CD14-positive monocyte (primary cell): ENCODE results near the gene ELOB. TPM values are rescaled to one million over a fixed set of nuclear protein-coding genes. Genes with fewer than 3 reads are reported as not detected.

Experiments used
- DNase-seq, 3 donors: peaks; one replicate each; pipeline ENCODE4 v3.0.0-alpha.2; 2011 to 2022
- H2AFZ ChIP-seq: 2 replicates; pipeline ENCODE4 v1.6.0; 2012; ENCODE audit warnings: mild to moderate bottlenecking, low read depth, low read length, inconsistent platforms; ENCODE audit not compliant: insufficient read depth, poor library complexity, severe bottlenecking
- H3K27ac ChIP-seq, 2 donors: 1 replicate in 1 of 2; 2 replicates in 1 of 2; pipeline ENCODE4 v1.5.1; 2012 to 2013; ENCODE audit warnings: low read length in 2 of 2, control low read depth in 1 of 2, inconsistent platforms in 1 of 2, low read depth in 1 of 2, mild to moderate bottlenecking in 1 of 2
- H3K27me3 ChIP-seq, 2 donors: one replicate each; pipeline versions ENCODE4 v1.6.0 to v1.6.1; 2011 to 2013; ENCODE audit warnings: low read length in 2 of 2; ENCODE audit not compliant: control insufficient read depth in 2 of 2, insufficient read depth in 2 of 2
- H3K36me3 ChIP-seq, 2 donors: replicated peaks in 1 of 2; 1 replicate in 1 of 2; 2 replicates in 1 of 2; pipeline versions ENCODE4 v1.5.1 to v1.6.1; 2012 to 2013; ENCODE audit warnings: low read length in 2 of 2, control low read depth in 1 of 2, inconsistent platforms in 1 of 2, mild to moderate bottlenecking in 1 of 2; ENCODE audit not compliant: insufficient read depth in 2 of 2, control insufficient read depth in 1 of 2
- H3K4me1 ChIP-seq, 2 donors: 1 replicate in 1 of 2; 2 replicates in 1 of 2; pipeline versions ENCODE4 v1.5.1 to v1.6.1; 2012 to 2013; ENCODE audit warnings: low read length in 2 of 2, control low read depth in 1 of 2, inconsistent platforms in 1 of 2, mild to moderate bottlenecking in 1 of 2, moderate library complexity in 1 of 2; ENCODE audit not compliant: insufficient read depth in 2 of 2, control insufficient read depth in 1 of 2
- H3K4me2 ChIP-seq: replicated peaks from 2 replicates; pipeline ENCODE3; 2012; ENCODE audit warnings: low read length, moderate library complexity, mild to moderate bottlenecking; ENCODE audit not compliant: poor library complexity, severe bottlenecking; ENCODE audit errors: extremely low read depth
- H3K4me3 ChIP-seq, 3 experiments: fragments of 200-600 bp in 1 of 3; sonication (generic) in 1 of 3; replicated peaks in 1 of 3; 1 replicate in 2 of 3; 2 replicates in 1 of 3; pipeline ENCODE4 v1.5.1; 2011 to 2013; ENCODE audit warnings: low read length in 3 of 3, mild to moderate bottlenecking in 3 of 3, control low read depth in 2 of 3, low read depth in 2 of 3, inconsistent platforms in 1 of 3, moderate library complexity in 1 of 3
- H3K79me2 ChIP-seq: 2 replicates; pipeline ENCODE4 v1.6.0; 2012; ENCODE audit warnings: mild to moderate bottlenecking, control low read depth, inconsistent platforms, low read length, moderate library complexity; ENCODE audit not compliant: insufficient read depth
- H3K9ac ChIP-seq: 2 replicates; pipeline ENCODE4 v1.6.0; 2017; ENCODE audit warnings: low read length, mild to moderate bottlenecking; ENCODE audit not compliant: insufficient read depth, poor library complexity, severe bottlenecking
- H3K9me3 ChIP-seq, 2 donors: replicated peaks in 1 of 2; 1 replicate in 1 of 2; 2 replicates in 1 of 2; pipeline versions ENCODE4 v1.5.1 to v1.6.1; 2012 to 2013; ENCODE audit warnings: low read length in 2 of 2, control low read depth in 1 of 2; ENCODE audit not compliant: control insufficient read depth in 1 of 2, insufficient read depth in 1 of 2
- H4K20me1 ChIP-seq: 2 replicates; pipeline ENCODE4 v1.6.0; 2012; ENCODE audit warnings: mild to moderate bottlenecking, low read length, control low read depth, moderate library complexity; ENCODE audit not compliant: insufficient read depth
- H3K27ac Mint-ChIP-seq, 7 donors: one replicate each; pipeline ENCODE4 v1.8.0; 2020; ENCODE audit warnings: mild to moderate bottlenecking in 7 of 7, mixed read lengths in 7 of 7, moderate library complexity in 6 of 7, inconsistent platforms in 2 of 7
- H3K27me3 Mint-ChIP-seq, 3 donors: one replicate each; pipeline ENCODE4 v1.8.0; 2021 to 2022; ENCODE audit warnings: low read depth in 3 of 3, mild to moderate bottlenecking in 3 of 3, mixed read lengths in 3 of 3, moderate library complexity in 3 of 3, inconsistent platforms in 1 of 3
- H3K36me3 Mint-ChIP-seq, 2 donors: one replicate each; pipeline ENCODE4 v1.8.0; 2020; ENCODE audit warnings: mixed read lengths in 2 of 2, inconsistent platforms in 1 of 2, mild to moderate bottlenecking in 1 of 2
- H3K4me1 Mint-ChIP-seq: one replicate; pipeline ENCODE4 v1.8.0; 2020; ENCODE audit warnings: mild to moderate bottlenecking, mixed read lengths
- H3K4me3 Mint-ChIP-seq, 2 donors: one replicate each; pipeline ENCODE4 v1.8.0; 2020; ENCODE audit warnings: mild to moderate bottlenecking in 2 of 2, mixed read lengths in 2 of 2, moderate library complexity in 1 of 2
- H3K9me3 Mint-ChIP-seq, 7 donors: one replicate each; pipeline ENCODE4 v1.8.0; 2020 to 2022; ENCODE audit warnings: mixed read lengths in 7 of 7, mild to moderate bottlenecking in 6 of 7, moderate library complexity in 6 of 7, inconsistent platforms in 2 of 7
- CTCF ChIP-seq: fragments of 200-600 bp; IDR thresholded peaks from one replicate; pipeline ENCODE4 v1.8.0; 2022; ENCODE audit warnings: antibody characterized with exemption, mild to moderate bottlenecking
- WGBS: methylation state at CpG from one replicate; pipeline ENCODE4 v1.1.5; 2013; ENCODE audit warnings: missing lambda C conversion rate; ENCODE audit not compliant: insufficient coverage; 5-methylcytosine and 5-hydroxymethylcytosine counted together
- intact Hi-C, 2 donors: fragments of 100-400 bp; cut with micrococcal nuclease; formaldehyde crosslinking; loops; one replicate each; pipeline versions ENCODE4 v1.15.0 to v1.15.1; 2023
- polyA plus RNA-seq, 3 donors: library from polyadenylated mRNA; depleted of rRNA in 1 of 3; unstranded in 2 of 3; stranded (reverse) in 1 of 3; fragments of 300-500 nt in 2 of 3; fragments of >200 nt in 1 of 3; fragmentation: Illumina TruSeq in 2 of 3; gene quantifications; 1 replicate in 2 of 3; 2 replicates in 1 of 3; pipeline ENCODE4 v1.2.3, GENCODE V29; 2012 to 2021

The ELOB gene
- polyA plus RNA-seq, 3 donors, result 150 to 405 (median 363) TPM

- Histone ChIP-seq H4K20me1 (no peaks in the 10 kb centered on the region), H3K27ac (no peak overlapping the region), H3K9me3 (no peaks in the 10 kb centered on the region), H2AFZ (no peak overlapping the region), H3K79me2 (no peaks in the 10 kb centered on the region), H3K4me3 (no peak overlapping the region), H3K9ac (no peak overlapping the region), H3K4me1 (no peaks in the 10 kb centered on the region), H3K36me3 (no peaks in the 10 kb centered on the region), H3K4me2 (no peak overlapping the region), H3K27me3 (no peaks in the 10 kb centered on the region)
- no peak for DNase-seq
- Mint-ChIP-seq H3K9me3 (no peaks in the 10 kb centered on the region), H3K27me3 (peaks cover 2 to 6% (median 5%) of the 10 kb centered on the region in 3 donors), H3K36me3 (no peaks in the 10 kb centered on the region), H3K4me3 (no peak overlapping the region), H3K27ac (no peak overlapping the region), H3K4me1 (peaks cover 3% of the 10 kb centered on the region)
- no peak for TF ChIP-seq CTCF
- intact Hi-C loops, result loop anchor here (5.0 kb wide), 2 partner anchors 35 to 40 kb away; partner anchors contain the start of gene PRSS33 (in 1 of the 2)
- 37% methylated on average over 3 of the region's 4 CpGs for WGBS
Measured at GRCh38 chr16:2822496-2822895, 45.4 kb upstream of the ELOB start.

GRCh38 chr16:2822158-2822495 is 45.0 kb upstream of the ELOB start:
- H3K4me1 Mint-ChIP-seq, result peaks cover 3% of the 10 kb centered on the region
- intact Hi-C loops, result loop anchor here (5.0 kb wide), 2 partner anchors 35 to 40 kb away; partner anchors contain the start of gene PRSS33 (in 1 of the 2)
- no peaks in the 10 kb centered on the region for H3K9me3 Mint-ChIP-seq
- no peak overlapping the region for H3K4me3 Mint-ChIP-seq
- no peak overlapping the region for H3K27ac Mint-ChIP-seq
- H3K79me2 ChIP-seq, result no peaks in the 10 kb centered on the region
- no peaks in the 10 kb centered on the region for H3K36me3 Mint-ChIP-seq
- H3K27ac ChIP-seq, result no peak overlapping the region
- 100% methylated on average over 3 of the region's 8 CpGs for WGBS
- no peak for DNase-seq
- H4K20me1 ChIP-seq, result no peaks in the 10 kb centered on the region
- H3K4me1 ChIP-seq, result no peaks in the 10 kb centered on the region
- TF ChIP-seq CTCF, result no peak
- H3K27me3 ChIP-seq, result no peaks in the 10 kb centered on the region
- no peaks in the 10 kb centered on the region for H3K9me3 ChIP-seq
- H3K9ac ChIP-seq, result no peak overlapping the region
- H3K27me3 Mint-ChIP-seq, result peaks cover 2 to 6% (median 4%) of the 10 kb centered on the region in 3 donors
- no peak overlapping the region for H2AFZ ChIP-seq
- no peak overlapping the region for H3K4me2 ChIP-seq
- H3K36me3 ChIP-seq, result no peaks in the 10 kb centered on the region
- no peak overlapping the region for H3K4me3 ChIP-seq
